Uterus (tissue), 4 donors: ENCODE results near the gene COL4A1. TPM values are rescaled to one million over a fixed set of nuclear protein-coding genes. Genes with fewer than 3 reads are reported as not detected.
A peak's percentile ranks its signal among the peaks of the same experiment; 100 is the strongest.

Experiments used
- DNase-seq, 2 donors: peaks; one replicate each; pipeline ENCODE4 v3.0.0-alpha.2; 2019 to 2020
- H3K27ac ChIP-seq, 2 donors: fragments of 200-600 bp; sonication (generic); 1 replicate in 1 of 2; 2 replicates in 1 of 2; pipeline ENCODE4 v1.5.1; 2016 to 2018
- H3K27me3 ChIP-seq, 2 donors: fragments of 200-600 bp; sonication (generic); one replicate each; pipeline ENCODE4 v1.5.1; 2018 to 2019; ENCODE audit warnings: control low read depth in 1 of 2
- H3K36me3 ChIP-seq, 2 donors: fragments of 200-600 bp; sonication (generic); one replicate each; pipeline ENCODE4 v1.5.1; 2019; ENCODE audit warnings: control low read depth in 1 of 2
- H3K4me1 ChIP-seq, 2 donors: fragments of 200-600 bp; sonication (generic); one replicate each; pipeline ENCODE4 v1.5.1; 2018 to 2019; ENCODE audit warnings: control low read depth in 1 of 2
- H3K4me3 ChIP-seq, 2 donors: fragments of 200-600 bp; sonication (generic); 1 replicate in 1 of 2; 2 replicates in 1 of 2; pipeline ENCODE4 v1.5.1; 2018 to 2019; ENCODE audit warnings: mild to moderate bottlenecking in 1 of 2
- H3K9me3 ChIP-seq, 2 donors: fragments of 200-600 bp; sonication (generic); one replicate each; pipeline ENCODE4 v1.5.1; 2019; ENCODE audit warnings: control low read depth in 1 of 2
- POLR2A ChIP-seq, 2 donors: fragments of 450-650 bp; IDR thresholded peaks; one replicate each; pipeline ENCODE4 v1.6.1; 2016; ENCODE audit warnings: antibody characterized with exemption in 2 of 2, mild to moderate bottlenecking in 1 of 2, moderate library complexity in 1 of 2
- intact Hi-C: fragments of 100-400 bp; cut with DNase I; formaldehyde crosslinking; loops from one replicate; pipeline ENCODE4 v1.15.1; 2023; ENCODE audit warnings: low total_unique reads
- total RNA-seq, 4 donors: library from RNA; depleted of rRNA in 3 of 4; stranded (reverse); fragments of >200 nt in 3 of 4; gene quantifications; one replicate each; pipeline versions ENCODE4 v1.1.0 to v1.2.4, GENCODE V29; 2014 to 2023
- TF ChIP-seq, protein P1 (sequence below), 4 experiments: fragments of 200-600 bp in 2 of 4; fragments of 450-650 bp in 2 of 4; sonication (generic) in 2 of 4; IDR thresholded peaks; one replicate each; pipeline ENCODE4 v1.5.1; 2016 to 2019; ENCODE audit warnings: antibody characterized with exemption in 4 of 4, mild to moderate bottlenecking in 2 of 4, moderate library complexity in 1 of 4
- donor health status: DM: yes; HTN: yes; CAD: no.

Gene COL4A1
- total RNA-seq, 4 donors from 2014 or later = 164 to 737 (median 209) TPM

DNA sequence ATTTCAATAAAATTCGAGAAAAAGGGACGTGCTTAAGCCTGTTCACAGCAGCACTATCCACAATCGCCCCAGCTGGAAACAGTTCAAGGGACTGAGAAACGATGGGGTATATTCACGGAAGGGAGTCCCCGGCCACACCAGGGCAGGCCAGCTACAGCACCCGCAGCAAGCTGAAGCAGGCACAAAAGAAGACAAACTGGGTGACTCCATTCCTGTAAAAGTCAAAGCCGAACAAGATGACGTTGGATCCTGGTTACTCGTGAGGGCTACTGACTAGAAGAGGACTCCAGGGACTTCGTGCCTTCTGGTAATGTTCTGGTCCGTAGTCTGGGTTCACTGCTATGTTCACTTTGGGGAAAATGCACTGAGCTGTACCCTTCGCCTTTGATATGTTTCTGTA, 57.6 kb downstream of the COL4A1 start:
- H3K4me3 ChIP-seq = no peak overlapping the region
- H3K27me3 ChIP-seq = no peaks in the 10 kb centered on the region
- H3K4me1 ChIP-seq = peaks cover 9 to 15% of the 10 kb centered on the region in 2 donors
- TF ChIP-seq POLR2A (IDR thresholded peaks at IDR 0.05) = no peak
- TF ChIP-seq, protein P1, sequence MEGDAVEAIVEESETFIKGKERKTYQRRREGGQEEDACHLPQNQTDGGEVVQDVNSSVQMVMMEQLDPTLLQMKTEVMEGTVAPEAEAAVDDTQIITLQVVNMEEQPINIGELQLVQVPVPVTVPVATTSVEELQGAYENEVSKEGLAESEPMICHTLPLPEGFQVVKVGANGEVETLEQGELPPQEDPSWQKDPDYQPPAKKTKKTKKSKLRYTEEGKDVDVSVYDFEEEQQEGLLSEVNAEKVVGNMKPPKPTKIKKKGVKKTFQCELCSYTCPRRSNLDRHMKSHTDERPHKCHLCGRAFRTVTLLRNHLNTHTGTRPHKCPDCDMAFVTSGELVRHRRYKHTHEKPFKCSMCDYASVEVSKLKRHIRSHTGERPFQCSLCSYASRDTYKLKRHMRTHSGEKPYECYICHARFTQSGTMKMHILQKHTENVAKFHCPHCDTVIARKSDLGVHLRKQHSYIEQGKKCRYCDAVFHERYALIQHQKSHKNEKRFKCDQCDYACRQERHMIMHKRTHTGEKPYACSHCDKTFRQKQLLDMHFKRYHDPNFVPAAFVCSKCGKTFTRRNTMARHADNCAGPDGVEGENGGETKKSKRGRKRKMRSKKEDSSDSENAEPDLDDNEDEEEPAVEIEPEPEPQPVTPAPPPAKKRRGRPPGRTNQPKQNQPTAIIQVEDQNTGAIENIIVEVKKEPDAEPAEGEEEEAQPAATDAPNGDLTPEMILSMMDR (IDR thresholded peaks at IDR 0.05) = no peak
- no peaks in the 10 kb centered on the region for H3K36me3 ChIP-seq
- H3K9me3 ChIP-seq = no peaks in the 10 kb centered on the region
- intact Hi-C loops = no loop called here
- no peak for DNase-seq
- H3K27ac ChIP-seq = peak overlapping the region; percentile 82 to 91

- Histone ChIP-seq H3K27me3 (no peaks in the 10 kb centered on the region), H3K36me3 (no peaks in the 10 kb centered on the region), H3K4me3 (no peak overlapping the region), H3K4me1 (peaks cover 9 to 15% of the 10 kb centered on the region in 2 donors), H3K27ac (peak overlapping the region; percentile 82 to 91), H3K9me3 (no peaks in the 10 kb centered on the region)
- no peak for TF ChIP-seq POLR2A (IDR thresholded peaks at IDR 0.05)
- TF ChIP-seq, protein P1 (IDR thresholded peaks at IDR 0.05) = no peak
- DNase-seq = no peak
- intact Hi-C loops = no loop called here
Observed at GRCh38 chr13:110248449-110249143, 58.4 kb downstream of the COL4A1 start.

- intact Hi-C loops = no loop called here
- Histone ChIP-seq H3K27ac (peak overlapping the region; percentile 82 to 91), H3K36me3 (no peaks in the 10 kb centered on the region), H3K4me1 (peaks cover 8 to 15% of the 10 kb centered on the region in 2 donors), H3K9me3 (no peaks in the 10 kb centered on the region), H3K27me3 (no peaks in the 10 kb centered on the region), H3K4me3 (no peak overlapping the region)
- TF ChIP-seq, protein P1 (IDR thresholded peaks at IDR 0.05) = no peak
- no peak for TF ChIP-seq POLR2A (IDR thresholded peaks at IDR 0.05)
- peak; percentile 13 to 31 for DNase-seq
Observed at GRCh38 chr13:110246530-110246929, 60.4 kb downstream of the COL4A1 start.

- Histone ChIP-seq H3K36me3 (no peaks in the 10 kb centered on the region), H3K4me1 (peaks cover 0 to 15% of the 10 kb centered on the region in 2 donors), H3K4me3 (no peak overlapping the region), H3K27ac (peak overlapping the region; percentile 60 to 91), H3K27me3 (no peaks in the 10 kb centered on the region), H3K9me3 (no peaks in the 10 kb centered on the region)
- DNase-seq = peak; percentile 14 to 26
- intact Hi-C loops = no loop called here
- no peak for TF ChIP-seq POLR2A (IDR thresholded peaks at IDR 0.05)
- TF ChIP-seq, protein P1 (IDR thresholded peaks at IDR 0.05) = no peak
Observed at GRCh38 chr13:110245416-110245899, 61.5 kb downstream of the COL4A1 start.

DNA sequence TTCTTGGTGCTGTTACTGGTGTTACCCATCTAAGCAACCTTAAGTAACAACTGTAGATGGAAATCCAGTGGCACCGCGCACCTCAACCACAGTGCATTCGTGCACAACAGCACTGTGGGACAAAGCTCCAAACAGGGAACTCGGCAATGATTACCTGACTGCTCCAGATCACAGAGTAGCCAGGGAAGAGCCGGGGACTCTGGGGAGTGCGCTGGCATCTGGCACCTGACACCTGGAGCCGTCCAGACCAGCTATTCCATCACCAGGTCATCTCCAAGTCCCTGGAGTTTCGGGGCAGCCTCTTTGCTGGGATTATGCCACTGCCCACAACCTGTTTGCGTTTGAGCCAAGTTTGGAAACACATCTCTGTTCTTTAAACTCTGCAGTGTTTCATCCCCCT, 62.0 kb downstream of the COL4A1 start:
- no peak overlapping the region for H3K4me3 ChIP-seq
- peak overlapping the region; percentile 60 to 91 for H3K27ac ChIP-seq
- peaks cover 0 to 15% of the 10 kb centered on the region in 2 donors for H3K4me1 ChIP-seq
- no peak for TF ChIP-seq POLR2A (IDR thresholded peaks at IDR 0.05)
- TF ChIP-seq, protein P1 (IDR thresholded peaks at IDR 0.05) = no peak
- intact Hi-C loops = no loop called here
- H3K9me3 ChIP-seq = no peaks in the 10 kb centered on the region
- H3K27me3 ChIP-seq = no peaks in the 10 kb centered on the region
- H3K36me3 ChIP-seq = no peaks in the 10 kb centered on the region
- peak in 1 of 2 donors; percentile 15 for DNase-seq
